SK-N-SH (cell line): ENCODE measurements around the gene FKBP9.

Experiments used
- FOXJ3 ChIP-seq: sonication (generic); formaldehyde crosslinking; IDR thresholded peaks from 2 replicates; pipeline ENCODE4 v1.5.1; 2020; ENCODE audit warnings: mild to moderate bottlenecking, missing genetic modification reagents
- TAF1 ChIP-seq: IDR thresholded peaks from 2 replicates; pipeline ENCODE4 v1.6.1; 2012; ENCODE audit warnings: low read depth, mild to moderate bottlenecking, low read length, moderate library complexity, borderline replicate concordance
- USF2 ChIP-seq: fragments of 150-350 bp; IDR thresholded peaks from 2 replicates; pipeline ENCODE4 v1.6.1; 2017; ENCODE audit warnings: antibody characterized with exemption, low read length, low read depth, borderline replicate concordance
- TF ChIP-seq, protein P1 (sequence below): fragments of 200-600 bp; sonication (generic); IDR thresholded peaks from 2 replicates; pipeline ENCODE4 v1.6.1; 2017; ENCODE audit warnings: antibody characterized with exemption, mild to moderate bottlenecking, moderate library complexity
- TF ChIP-seq, protein P2 (sequence below): IDR thresholded peaks from 2 replicates; pipeline ENCODE4 v1.4.0; 2012; ENCODE audit warnings: low read depth, borderline replicate concordance

DNA sequence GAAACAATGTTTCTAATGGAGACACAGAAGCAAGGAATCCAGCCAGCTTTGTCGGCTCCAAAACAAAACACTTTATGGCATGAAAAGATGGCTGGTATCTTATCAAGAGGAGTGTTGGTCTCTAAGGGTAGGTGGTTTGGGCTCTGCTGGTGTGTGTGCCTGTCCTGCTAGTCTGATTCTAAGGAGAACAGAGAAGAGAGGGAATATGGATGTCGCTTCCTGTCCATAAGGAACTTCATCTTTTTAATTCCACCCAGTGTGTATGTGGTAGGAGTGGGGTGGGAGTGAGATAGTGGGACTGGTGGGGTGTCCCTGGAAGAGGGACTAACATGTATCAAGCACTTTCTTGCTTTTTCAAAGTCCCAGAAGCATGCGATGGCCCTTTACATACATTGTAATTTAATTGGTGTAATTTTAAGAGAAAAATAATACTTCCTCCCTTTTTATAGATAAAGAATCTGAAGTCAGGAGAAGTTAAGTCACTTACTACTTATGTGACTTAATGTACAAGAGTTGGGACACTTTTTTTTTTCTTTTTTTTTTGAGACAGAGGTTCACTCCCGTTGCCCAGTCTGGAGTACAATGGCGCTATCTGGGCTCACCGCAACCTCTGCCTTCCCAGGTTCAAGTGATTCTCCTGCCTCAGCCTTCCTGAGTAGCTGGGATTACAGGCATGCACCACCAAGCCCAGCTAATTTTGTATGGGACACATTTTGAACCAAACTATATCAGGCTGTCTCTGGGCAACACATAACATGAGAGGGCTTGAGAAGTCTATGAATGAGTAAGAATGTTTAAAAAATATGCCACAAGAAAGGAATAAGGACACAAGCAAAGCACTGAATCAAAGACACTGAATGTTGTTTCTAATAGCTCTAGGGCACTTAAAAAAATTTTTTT lies 86.5 kb downstream of the FKBP9 start:
- TF ChIP-seq USF2 (no peak), TAF1 (no peak), FOXJ3 (CRISPR knock-in tag) (no peak)
- TF ChIP-seq, protein P1, sequence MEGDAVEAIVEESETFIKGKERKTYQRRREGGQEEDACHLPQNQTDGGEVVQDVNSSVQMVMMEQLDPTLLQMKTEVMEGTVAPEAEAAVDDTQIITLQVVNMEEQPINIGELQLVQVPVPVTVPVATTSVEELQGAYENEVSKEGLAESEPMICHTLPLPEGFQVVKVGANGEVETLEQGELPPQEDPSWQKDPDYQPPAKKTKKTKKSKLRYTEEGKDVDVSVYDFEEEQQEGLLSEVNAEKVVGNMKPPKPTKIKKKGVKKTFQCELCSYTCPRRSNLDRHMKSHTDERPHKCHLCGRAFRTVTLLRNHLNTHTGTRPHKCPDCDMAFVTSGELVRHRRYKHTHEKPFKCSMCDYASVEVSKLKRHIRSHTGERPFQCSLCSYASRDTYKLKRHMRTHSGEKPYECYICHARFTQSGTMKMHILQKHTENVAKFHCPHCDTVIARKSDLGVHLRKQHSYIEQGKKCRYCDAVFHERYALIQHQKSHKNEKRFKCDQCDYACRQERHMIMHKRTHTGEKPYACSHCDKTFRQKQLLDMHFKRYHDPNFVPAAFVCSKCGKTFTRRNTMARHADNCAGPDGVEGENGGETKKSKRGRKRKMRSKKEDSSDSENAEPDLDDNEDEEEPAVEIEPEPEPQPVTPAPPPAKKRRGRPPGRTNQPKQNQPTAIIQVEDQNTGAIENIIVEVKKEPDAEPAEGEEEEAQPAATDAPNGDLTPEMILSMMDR: no peak
- TF ChIP-seq, protein P2, sequence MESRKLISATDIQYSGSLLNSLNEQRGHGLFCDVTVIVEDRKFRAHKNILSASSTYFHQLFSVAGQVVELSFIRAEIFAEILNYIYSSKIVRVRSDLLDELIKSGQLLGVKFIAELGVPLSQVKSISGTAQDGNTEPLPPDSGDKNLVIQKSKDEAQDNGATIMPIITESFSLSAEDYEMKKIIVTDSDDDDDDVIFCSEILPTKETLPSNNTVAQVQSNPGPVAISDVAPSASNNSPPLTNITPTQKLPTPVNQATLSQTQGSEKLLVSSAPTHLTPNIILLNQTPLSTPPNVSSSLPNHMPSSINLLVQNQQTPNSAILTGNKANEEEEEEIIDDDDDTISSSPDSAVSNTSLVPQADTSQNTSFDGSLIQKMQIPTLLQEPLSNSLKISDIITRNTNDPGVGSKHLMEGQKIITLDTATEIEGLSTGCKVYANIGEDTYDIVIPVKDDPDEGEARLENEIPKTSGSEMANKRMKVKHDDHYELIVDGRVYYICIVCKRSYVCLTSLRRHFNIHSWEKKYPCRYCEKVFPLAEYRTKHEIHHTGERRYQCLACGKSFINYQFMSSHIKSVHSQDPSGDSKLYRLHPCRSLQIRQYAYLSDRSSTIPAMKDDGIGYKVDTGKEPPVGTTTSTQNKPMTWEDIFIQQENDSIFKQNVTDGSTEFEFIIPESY: no peak
